ENCODE data around the gene TSPAN18.

TSPAN18 gene

DNA sequence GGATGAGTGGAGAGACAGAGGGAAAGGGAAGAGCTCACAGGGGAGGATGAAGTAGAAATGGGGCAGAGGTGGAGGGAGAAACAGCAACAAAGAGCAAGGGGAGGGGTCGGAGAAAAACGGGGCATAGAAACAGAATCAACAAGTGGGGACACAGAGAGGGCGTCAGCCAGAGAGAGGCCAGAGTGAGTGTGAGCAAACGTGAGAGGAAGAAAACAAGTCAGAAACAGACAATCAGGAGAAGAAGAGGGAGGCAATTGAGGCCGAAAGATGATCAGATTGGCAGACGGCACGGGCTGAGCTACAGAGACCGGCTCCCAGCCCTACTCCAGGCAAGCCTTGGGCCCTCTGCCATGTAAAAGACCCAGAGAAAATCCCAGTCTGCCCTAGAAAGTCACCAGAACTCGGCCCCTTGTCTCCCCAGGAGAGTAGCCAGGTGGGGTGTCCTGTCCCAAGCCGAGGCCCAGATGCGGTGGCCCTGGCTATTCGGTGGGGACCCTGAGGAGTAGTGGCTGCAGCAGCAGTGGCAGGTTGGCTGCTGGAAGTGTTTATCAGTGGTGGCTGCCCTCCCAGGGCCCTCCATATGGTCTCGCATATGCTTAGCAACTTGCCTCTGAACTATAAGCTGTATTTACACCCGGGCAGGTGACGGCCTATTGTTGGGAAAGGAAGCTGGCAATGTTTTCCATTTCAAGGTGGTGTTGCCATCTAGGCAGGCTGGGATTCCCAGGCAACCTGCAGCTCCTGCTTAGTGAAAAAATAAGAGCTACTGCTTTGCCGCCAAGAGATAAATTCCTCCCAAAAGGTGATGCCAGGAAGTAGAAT is 14.8 kb upstream of the TSPAN18 start:
- H3K27ac ChIP-seq: no peak overlapping the region
- no peaks in the 10 kb centered on the region for H3K36me3 ChIP-seq (replicated peaks)
- no peak overlapping the region for H3K4me3 ChIP-seq (ENCODE audit: low read depth, low read length)
- no peaks in the 10 kb centered on the region for H3K27me3 ChIP-seq (replicated peaks)
- in situ Hi-C loops (cut with HindIII; ENCODE audit: low pct_ligation_motif_present, low sequenced_read_pairs): no loop called here
- TF ChIP-seq, protein P1, sequence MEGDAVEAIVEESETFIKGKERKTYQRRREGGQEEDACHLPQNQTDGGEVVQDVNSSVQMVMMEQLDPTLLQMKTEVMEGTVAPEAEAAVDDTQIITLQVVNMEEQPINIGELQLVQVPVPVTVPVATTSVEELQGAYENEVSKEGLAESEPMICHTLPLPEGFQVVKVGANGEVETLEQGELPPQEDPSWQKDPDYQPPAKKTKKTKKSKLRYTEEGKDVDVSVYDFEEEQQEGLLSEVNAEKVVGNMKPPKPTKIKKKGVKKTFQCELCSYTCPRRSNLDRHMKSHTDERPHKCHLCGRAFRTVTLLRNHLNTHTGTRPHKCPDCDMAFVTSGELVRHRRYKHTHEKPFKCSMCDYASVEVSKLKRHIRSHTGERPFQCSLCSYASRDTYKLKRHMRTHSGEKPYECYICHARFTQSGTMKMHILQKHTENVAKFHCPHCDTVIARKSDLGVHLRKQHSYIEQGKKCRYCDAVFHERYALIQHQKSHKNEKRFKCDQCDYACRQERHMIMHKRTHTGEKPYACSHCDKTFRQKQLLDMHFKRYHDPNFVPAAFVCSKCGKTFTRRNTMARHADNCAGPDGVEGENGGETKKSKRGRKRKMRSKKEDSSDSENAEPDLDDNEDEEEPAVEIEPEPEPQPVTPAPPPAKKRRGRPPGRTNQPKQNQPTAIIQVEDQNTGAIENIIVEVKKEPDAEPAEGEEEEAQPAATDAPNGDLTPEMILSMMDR (IDR thresholded peaks at IDR 0.05; ENCODE audit: low read depth, low read length, missing control alignments): no peak
- no peak for DNase-seq

DNA sequence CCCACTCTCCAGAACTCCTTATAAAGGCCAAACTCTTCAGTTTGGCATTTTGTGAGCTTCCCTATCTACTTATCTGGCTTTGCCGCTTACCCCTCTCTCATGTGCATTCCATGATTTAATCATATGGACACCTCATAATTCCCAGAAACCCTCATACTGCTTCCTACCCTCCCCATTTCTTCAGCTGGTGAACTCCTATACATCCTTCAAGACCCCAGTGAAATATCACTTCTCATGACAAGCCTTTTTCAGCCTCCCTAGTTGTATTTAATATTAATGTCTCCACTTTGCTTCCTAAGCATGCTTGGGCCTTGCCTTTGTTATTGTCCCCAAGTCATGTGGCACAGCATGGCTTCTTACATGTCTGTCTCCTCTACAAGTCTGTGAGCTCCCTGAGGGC is 13.7 kb upstream of the TSPAN18 start:
- TF ChIP-seq, protein P1 (IDR thresholded peaks at IDR 0.05; ENCODE audit: low read depth, low read length, missing control alignments): no peak
- peaks cover 2% of the 10 kb centered on the region for H3K27me3 ChIP-seq (replicated peaks)

DNA sequence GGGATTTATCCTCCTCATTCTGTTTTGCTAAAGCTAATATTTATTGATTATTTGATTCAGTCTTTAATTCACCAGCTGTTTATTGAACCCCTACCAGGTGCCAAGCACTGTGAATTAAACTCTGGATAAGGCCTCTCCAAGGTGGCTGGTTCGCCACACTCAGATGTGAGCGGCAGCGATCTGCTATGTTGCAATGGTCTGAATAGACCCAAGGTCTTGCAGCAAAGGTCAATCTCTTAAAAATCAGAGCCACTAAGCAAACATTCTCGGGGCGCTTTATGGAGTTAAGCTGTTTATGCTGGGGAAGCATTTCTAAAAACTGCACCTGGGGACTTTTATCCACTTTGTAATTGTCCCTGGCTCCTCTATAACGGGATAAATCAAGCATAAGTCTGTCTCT is 10.5 kb upstream of the TSPAN18 start:
- in situ Hi-C loops (cut with HindIII; ENCODE audit: low pct_ligation_motif_present, low sequenced_read_pairs): no loop called here
- no peaks in the 10 kb centered on the region for H3K36me3 ChIP-seq (replicated peaks)
- H3K27ac ChIP-seq: no peak overlapping the region
- H3K27me3 ChIP-seq (replicated peaks): peaks cover 14% of the 10 kb centered on the region
- no peak for DNase-seq
- no peak overlapping the region for H3K4me3 ChIP-seq (ENCODE audit: low read depth, low read length)
- TF ChIP-seq, protein P1 (IDR thresholded peaks at IDR 0.05; ENCODE audit: low read depth, low read length, missing control alignments): no peak

More for the DNA sequence above, 13.7 kb upstream of the TSPAN18 start:
- no peak overlapping the region for H3K27ac ChIP-seq
- no peaks in the 10 kb centered on the region for H3K36me3 ChIP-seq (replicated peaks)
- DNase-seq: no peak
- no peak overlapping the region for H3K4me3 ChIP-seq (ENCODE audit: low read depth, low read length)
- in situ Hi-C loops (cut with HindIII; ENCODE audit: low pct_ligation_motif_present, low sequenced_read_pairs): no loop called here

DNA sequence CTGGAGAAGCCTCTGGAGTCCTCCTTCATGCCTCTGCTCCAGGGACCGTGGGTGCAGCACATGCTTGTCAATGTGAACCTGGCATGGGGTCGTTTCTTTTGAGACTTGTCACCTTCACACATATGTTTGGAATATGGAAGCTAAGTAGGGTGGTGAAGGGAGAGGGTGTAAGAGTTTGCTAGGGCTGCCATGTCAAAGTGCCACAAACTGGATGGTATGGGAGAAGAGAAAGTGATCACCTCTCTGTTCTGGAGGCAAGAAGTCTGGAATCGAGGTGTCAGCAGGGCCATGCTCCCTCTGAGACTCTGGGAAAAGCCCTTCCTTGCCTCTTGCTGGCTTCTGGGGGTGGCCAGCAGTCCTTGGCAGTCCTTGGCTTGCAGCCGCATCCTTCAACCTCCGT is 8.7 kb upstream of the TSPAN18 start:
- Histone ChIP-seq H3K27ac (no peak overlapping the region), H3K36me3 (replicated peaks) (no peaks in the 10 kb centered on the region), H3K27me3 (replicated peaks) (peaks cover 16% of the 10 kb centered on the region), H3K4me3 (ENCODE audit: low read depth, low read length) (no peak overlapping the region)
- TF ChIP-seq, protein P1 (IDR thresholded peaks at IDR 0.05; ENCODE audit: low read depth, low read length, missing control alignments): no peak
- no peak for DNase-seq
- in situ Hi-C loops (cut with HindIII; ENCODE audit: low pct_ligation_motif_present, low sequenced_read_pairs): no loop called here

DNA sequence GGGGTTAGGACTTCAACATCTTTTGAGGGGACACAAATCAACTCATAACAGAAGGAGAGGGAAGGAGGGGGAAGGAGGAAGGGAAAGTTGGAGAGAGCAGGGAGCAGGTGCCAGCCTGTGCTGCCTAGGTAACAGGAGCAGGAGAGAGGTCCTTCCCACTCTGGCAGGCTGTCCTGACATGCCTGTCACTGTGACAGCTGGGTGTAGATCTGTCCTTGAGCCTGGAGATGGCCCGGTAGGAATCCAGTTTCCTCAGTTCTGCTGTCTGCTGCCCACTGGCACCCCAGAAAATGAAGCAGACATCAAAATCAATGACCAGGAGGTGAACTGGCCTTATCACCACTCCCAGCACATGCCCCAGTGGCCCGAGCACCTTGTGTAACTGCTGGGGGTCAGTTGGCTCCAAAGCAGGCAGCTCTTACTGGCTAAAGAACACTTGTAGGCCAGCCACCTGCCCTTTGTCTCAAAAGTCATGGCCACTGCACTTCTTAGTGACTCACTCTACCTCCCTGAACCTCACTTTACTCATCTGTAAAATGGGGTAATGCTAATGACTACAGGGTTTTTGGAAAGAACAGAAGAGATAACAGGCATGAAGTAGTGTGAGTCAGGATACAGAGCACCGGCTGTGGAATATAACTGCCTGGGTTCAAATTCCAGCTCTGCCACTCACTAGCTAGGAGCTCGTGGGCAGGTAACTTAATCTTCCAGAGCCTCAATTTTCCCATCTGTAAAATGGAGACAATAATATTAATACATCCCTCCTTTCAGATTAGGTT is 8.0 kb upstream of the TSPAN18 start:
- Histone ChIP-seq H3K27me3 (replicated peaks) (peaks cover 16% of the 10 kb centered on the region), H3K27ac (no peak overlapping the region), H3K36me3 (replicated peaks) (no peaks in the 10 kb centered on the region), H3K4me3 (ENCODE audit: low read depth, low read length) (no peak overlapping the region)
- TF ChIP-seq, protein P1 (IDR thresholded peaks at IDR 0.05; ENCODE audit: low read depth, low read length, missing control alignments): no peak
- no peak for DNase-seq
- in situ Hi-C loops (cut with HindIII; ENCODE audit: low pct_ligation_motif_present, low sequenced_read_pairs): no loop called here

All from brain microvascular endothelial cell (primary cell).